CD14-positive monocyte (primary cell): Measurements from ENCODE around the gene CASR. TPM values are rescaled to one million over a fixed set of nuclear protein-coding genes. Genes with fewer than 3 reads are reported as not detected.

Source experiments
- DNase-seq, 3 donors: peaks; one replicate each; pipeline ENCODE4 v3.0.0-alpha.2; 2011 to 2022
- H2AFZ ChIP-seq: 2 replicates; pipeline ENCODE4 v1.6.0; 2012; ENCODE audit warnings: mild to moderate bottlenecking, low read depth, low read length, inconsistent platforms; ENCODE audit not compliant: insufficient read depth, poor library complexity, severe bottlenecking
- H3K27ac ChIP-seq, 2 donors: 1 replicate in 1 of 2; 2 replicates in 1 of 2; pipeline ENCODE4 v1.5.1; 2012 to 2013; ENCODE audit warnings: low read length in 2 of 2, control low read depth in 1 of 2, inconsistent platforms in 1 of 2, low read depth in 1 of 2, mild to moderate bottlenecking in 1 of 2
- H3K27me3 ChIP-seq, 2 donors: one replicate each; pipeline versions ENCODE4 v1.6.0 to v1.6.1; 2011 to 2013; ENCODE audit warnings: low read length in 2 of 2; ENCODE audit not compliant: control insufficient read depth in 2 of 2, insufficient read depth in 2 of 2
- H3K36me3 ChIP-seq, 2 donors: replicated peaks in 1 of 2; 1 replicate in 1 of 2; 2 replicates in 1 of 2; pipeline versions ENCODE4 v1.5.1 to v1.6.1; 2012 to 2013; ENCODE audit warnings: low read length in 2 of 2, control low read depth in 1 of 2, inconsistent platforms in 1 of 2, mild to moderate bottlenecking in 1 of 2; ENCODE audit not compliant: insufficient read depth in 2 of 2, control insufficient read depth in 1 of 2
- H3K4me1 ChIP-seq, 2 donors: 1 replicate in 1 of 2; 2 replicates in 1 of 2; pipeline versions ENCODE4 v1.5.1 to v1.6.1; 2012 to 2013; ENCODE audit warnings: low read length in 2 of 2, control low read depth in 1 of 2, inconsistent platforms in 1 of 2, mild to moderate bottlenecking in 1 of 2, moderate library complexity in 1 of 2; ENCODE audit not compliant: insufficient read depth in 2 of 2, control insufficient read depth in 1 of 2
- H3K4me2 ChIP-seq: replicated peaks from 2 replicates; pipeline ENCODE3; 2012; ENCODE audit warnings: low read length, moderate library complexity, mild to moderate bottlenecking; ENCODE audit not compliant: poor library complexity, severe bottlenecking; ENCODE audit errors: extremely low read depth
- H3K4me3 ChIP-seq, 3 experiments: fragments of 200-600 bp in 1 of 3; sonication (generic) in 1 of 3; replicated peaks in 1 of 3; 1 replicate in 2 of 3; 2 replicates in 1 of 3; pipeline ENCODE4 v1.5.1; 2011 to 2013; ENCODE audit warnings: low read length in 3 of 3, mild to moderate bottlenecking in 3 of 3, control low read depth in 2 of 3, low read depth in 2 of 3, inconsistent platforms in 1 of 3, moderate library complexity in 1 of 3
- H3K79me2 ChIP-seq: 2 replicates; pipeline ENCODE4 v1.6.0; 2012; ENCODE audit warnings: mild to moderate bottlenecking, control low read depth, inconsistent platforms, low read length, moderate library complexity; ENCODE audit not compliant: insufficient read depth
- H3K9ac ChIP-seq: 2 replicates; pipeline ENCODE4 v1.6.0; 2017; ENCODE audit warnings: low read length, mild to moderate bottlenecking; ENCODE audit not compliant: insufficient read depth, poor library complexity, severe bottlenecking
- H3K9me3 ChIP-seq, 2 donors: replicated peaks in 1 of 2; 1 replicate in 1 of 2; 2 replicates in 1 of 2; pipeline versions ENCODE4 v1.5.1 to v1.6.1; 2012 to 2013; ENCODE audit warnings: low read length in 2 of 2, control low read depth in 1 of 2; ENCODE audit not compliant: control insufficient read depth in 1 of 2, insufficient read depth in 1 of 2
- H4K20me1 ChIP-seq: 2 replicates; pipeline ENCODE4 v1.6.0; 2012; ENCODE audit warnings: mild to moderate bottlenecking, low read length, control low read depth, moderate library complexity; ENCODE audit not compliant: insufficient read depth
- H3K27ac Mint-ChIP-seq, 7 donors: one replicate each; pipeline ENCODE4 v1.8.0; 2020; ENCODE audit warnings: mild to moderate bottlenecking in 7 of 7, mixed read lengths in 7 of 7, moderate library complexity in 6 of 7, inconsistent platforms in 2 of 7
- H3K27me3 Mint-ChIP-seq, 3 donors: one replicate each; pipeline ENCODE4 v1.8.0; 2021 to 2022; ENCODE audit warnings: low read depth in 3 of 3, mild to moderate bottlenecking in 3 of 3, mixed read lengths in 3 of 3, moderate library complexity in 3 of 3, inconsistent platforms in 1 of 3
- H3K36me3 Mint-ChIP-seq, 2 donors: one replicate each; pipeline ENCODE4 v1.8.0; 2020; ENCODE audit warnings: mixed read lengths in 2 of 2, inconsistent platforms in 1 of 2, mild to moderate bottlenecking in 1 of 2
- H3K4me1 Mint-ChIP-seq: one replicate; pipeline ENCODE4 v1.8.0; 2020; ENCODE audit warnings: mild to moderate bottlenecking, mixed read lengths
- H3K4me3 Mint-ChIP-seq, 2 donors: one replicate each; pipeline ENCODE4 v1.8.0; 2020; ENCODE audit warnings: mild to moderate bottlenecking in 2 of 2, mixed read lengths in 2 of 2, moderate library complexity in 1 of 2
- H3K9me3 Mint-ChIP-seq, 7 donors: one replicate each; pipeline ENCODE4 v1.8.0; 2020 to 2022; ENCODE audit warnings: mixed read lengths in 7 of 7, mild to moderate bottlenecking in 6 of 7, moderate library complexity in 6 of 7, inconsistent platforms in 2 of 7
- CTCF ChIP-seq: fragments of 200-600 bp; IDR thresholded peaks from one replicate; pipeline ENCODE4 v1.8.0; 2022; ENCODE audit warnings: antibody characterized with exemption, mild to moderate bottlenecking
- WGBS: methylation state at CpG from one replicate; pipeline ENCODE4 v1.1.5; 2013; ENCODE audit warnings: missing lambda C conversion rate; ENCODE audit not compliant: insufficient coverage; 5-methylcytosine and 5-hydroxymethylcytosine counted together
- intact Hi-C, 2 donors: fragments of 100-400 bp; cut with micrococcal nuclease; formaldehyde crosslinking; loops; one replicate each; pipeline versions ENCODE4 v1.15.0 to v1.15.1; 2023
- polyA plus RNA-seq, 3 donors: library from polyadenylated mRNA; depleted of rRNA in 1 of 3; unstranded in 2 of 3; stranded (reverse) in 1 of 3; fragments of 300-500 nt in 2 of 3; fragments of >200 nt in 1 of 3; fragmentation: Illumina TruSeq in 2 of 3; gene quantifications; 1 replicate in 2 of 3; 2 replicates in 1 of 3; pipeline ENCODE4 v1.2.3, GENCODE V29; 2012 to 2021

The CASR gene
- polyA plus RNA-seq, 3 donors, result 0.01 TPM; not detected in 2

- peaks cover 16% of the 10 kb centered on the region for H3K4me1 Mint-ChIP-seq
- Histone ChIP-seq H3K79me2 (no peaks in the 10 kb centered on the region), H3K4me1 (peaks cover 6 to 12% of the 10 kb centered on the region in 2 donors), H3K9me3 (no peaks in the 10 kb centered on the region), H3K4me3 (no peak overlapping the region), H3K36me3 (no peaks in the 10 kb centered on the region), H3K9ac (no peak overlapping the region), H4K20me1 (no peaks in the 10 kb centered on the region), H3K4me2 (no peak overlapping the region), H3K27ac (no peak overlapping the region), H3K27me3 (no peaks in the 10 kb centered on the region), H2AFZ (no peak overlapping the region)
- no peak for TF ChIP-seq CTCF
- H3K27ac Mint-ChIP-seq, result no peak overlapping the region
- no peak for DNase-seq
- peaks cover 0 to 4% (median 1%) of the 10 kb centered on the region in 3 donors for H3K27me3 Mint-ChIP-seq
- H3K9me3 Mint-ChIP-seq, result peaks cover 7 to 26% (median 13%) of the 10 kb centered on the region in 7 donors
- H3K36me3 Mint-ChIP-seq, result no peaks in the 10 kb centered on the region
- WGBS, result 95% methylated on average over 19 of the region's 23 CpGs
- H3K4me3 Mint-ChIP-seq, result no peak overlapping the region
- intact Hi-C loops, result no loop called here
Measured at GRCh38 chr3:122227036-122227781, 43.7 kb downstream of the CASR start.

- H3K4me1 ChIP-seq, result peaks cover 32 to 40% of the 10 kb centered on the region in 2 donors
- no peak overlapping the region for H3K27ac ChIP-seq
- H2AFZ ChIP-seq, result no peak overlapping the region
- H3K27me3 ChIP-seq, result no peaks in the 10 kb centered on the region
- peaks cover 0 to 3% (median 1%) of the 10 kb centered on the region in 3 donors for H3K27me3 Mint-ChIP-seq
- no peak overlapping the region for H3K9ac ChIP-seq
- H3K9me3 ChIP-seq, result no peaks in the 10 kb centered on the region
- no peak overlapping the region for H3K4me3 ChIP-seq
- H3K79me2 ChIP-seq, result no peaks in the 10 kb centered on the region
- 96% methylated on average over 20 of the region's 23 CpGs for WGBS
- H3K4me1 Mint-ChIP-seq, result peaks cover 44% of the 10 kb centered on the region
- H3K36me3 Mint-ChIP-seq, result no peaks in the 10 kb centered on the region
- TF ChIP-seq CTCF, result no peak
- H3K27ac Mint-ChIP-seq, result no peak overlapping the region
- peaks cover 0 to 11% (median 3%) of the 10 kb centered on the region in 7 donors for H3K9me3 Mint-ChIP-seq
- no peaks in the 10 kb centered on the region for H3K36me3 ChIP-seq
- no peak overlapping the region for H3K4me3 Mint-ChIP-seq
- H3K4me2 ChIP-seq, result no peak overlapping the region
- H4K20me1 ChIP-seq, result no peaks in the 10 kb centered on the region
- intact Hi-C loops, result loop anchor here in 1 of 2 donors (5.0 to 10.0 kb wide), 3 partner anchors 65 to 235 kb away; partner anchors contain the start of gene CD86
- DNase-seq, result no peak
Measured at GRCh38 chr3:122230174-122230573, 46.7 kb downstream of the CASR start.
